Endothelial cell of umbilical vein (primary cell): ENCODE data around the gene STK39. TPM values are rescaled to one million over a fixed set of nuclear protein-coding genes. Genes with fewer than 3 reads are reported as not detected.
A peak's percentile ranks its signal among the peaks of the same experiment; 100 is the strongest.

ENCODE experiments used
- BruUV-seq: library from RNA; stranded (reverse); fragments of 400-500 nt; replicated peaks from 2 replicates; lab custom pipeline; 2021; lab: Mats Ljungman, UMichigan
- CTCF ChIA-PET: fragments of 300-600, 350-600 bp; sonication (Branson Sonifier 250); formaldehyde crosslinking; loops from one replicate; lab custom pipeline; 2021; ENCODE audit warnings: antibody characterized with exemption, inconsistent platforms; lab: Charles Lee
- POLR2A ChIA-PET: fragments of 300-600, 350-600 bp; sonication (Branson Sonifier 250); formaldehyde crosslinking; loops from one replicate; lab custom pipeline; 2021; ENCODE audit warnings: antibody characterized with exemption, inconsistent platforms; lab: Charles Lee
- DNase-seq: peaks from one replicate; pipeline ENCODE4 v3.0.0-alpha.2; 2011; ENCODE audit warnings: low read depth, low spot score
- FAIRE-seq: peaks from 2 replicates; lab custom pipeline; 2011; peaks lifted over from hg19 to GRCh38; lab: Jason Lieb, UNC
- H2AFZ ChIP-seq: 2 replicates; pipeline ENCODE4 v1.6.0; 2012; ENCODE audit warnings: low read depth, low read length, control low read depth, inconsistent platforms
- H3K27ac ChIP-seq: 2 replicates; pipeline ENCODE4 v1.5.1; 2011; ENCODE audit warnings: low read depth, mild to moderate bottlenecking, control low read depth, low read length, moderate library complexity; ENCODE audit not compliant: insufficient read depth
- H3K27me3 ChIP-seq, 2 experiments: 2 replicates each; pipeline versions ENCODE4 v1.6.0 to v1.6.1; 2011; ENCODE audit warnings: low read length in 2 of 2, mixed read lengths in 1 of 2; ENCODE audit not compliant: control insufficient read depth in 2 of 2, insufficient read depth in 2 of 2
- H3K36me3 ChIP-seq, 2 experiments: 2 replicates in 1 of 2; 3 replicates in 1 of 2; pipeline ENCODE4 v1.5.1; 2011; ENCODE audit warnings: low read length in 2 of 2, mild to moderate bottlenecking in 1 of 2, moderate library complexity in 1 of 2; ENCODE audit not compliant: control insufficient read depth in 2 of 2, insufficient read depth in 2 of 2; ENCODE audit errors: extremely low read depth in 1 of 2
- H3K4me1 ChIP-seq: 3 replicates; pipeline ENCODE4 v1.5.1; 2011; ENCODE audit warnings: mild to moderate bottlenecking, low read length; ENCODE audit not compliant: control insufficient read depth, insufficient read depth; ENCODE audit errors: extremely low read depth
- H3K4me2 ChIP-seq: 2 replicates; pipeline ENCODE4 v1.6.1; 2011; ENCODE audit warnings: low read length, control low read depth, mixed read lengths; ENCODE audit not compliant: insufficient read depth
- H3K4me3 ChIP-seq, 3 experiments: fragments of 200-600 bp in 1 of 3; sonication (generic), shearing (Covaris generic) in 1 of 3; replicated peaks in 1 of 3; 2 replicates each; pipeline ENCODE4 v1.5.1; 2011 to 2016; ENCODE audit warnings: control low read depth in 3 of 3, low read length in 3 of 3, mild to moderate bottlenecking in 2 of 3, inconsistent platforms in 1 of 3, low read depth in 1 of 3, moderate library complexity in 1 of 3; ENCODE audit not compliant: insufficient read depth in 1 of 3
- H3K79me2 ChIP-seq: 2 replicates; pipeline ENCODE4 v1.6.0; 2012; ENCODE audit warnings: low read length, inconsistent platforms; ENCODE audit not compliant: control insufficient read depth, insufficient read depth
- H3K9ac ChIP-seq: replicated peaks from 2 replicates; pipeline ENCODE3; 2011; ENCODE audit warnings: low read length, control low read depth; ENCODE audit not compliant: insufficient read depth; ENCODE audit errors: extremely low read depth
- H3K9me1 ChIP-seq: replicated peaks from 3 replicates; pipeline ENCODE4 v1.6.0; 2011; ENCODE audit warnings: mild to moderate bottlenecking, low read length; ENCODE audit not compliant: control insufficient read depth, insufficient read depth; ENCODE audit errors: extremely low read depth
- H3K9me3 ChIP-seq: replicated peaks from 2 replicates; pipeline ENCODE4 v1.5.1; 2012; ENCODE audit warnings: low read length, inconsistent platforms; ENCODE audit not compliant: control insufficient read depth, insufficient read depth
- H4K20me1 ChIP-seq: replicated peaks from 2 replicates; pipeline ENCODE3; 2011; ENCODE audit warnings: mild to moderate bottlenecking, low read length; ENCODE audit not compliant: control insufficient read depth, insufficient read depth; ENCODE audit errors: extremely low read depth
- CTCF ChIP-seq, 2 donors: IDR thresholded peaks; 1 replicate in 1 of 2; 2 replicates in 1 of 2; pipeline ENCODE4 v1.5.1; 2011; ENCODE audit warnings: low read length in 2 of 2, mild to moderate bottlenecking in 2 of 2, moderate library complexity in 2 of 2, control low read depth in 1 of 2, inconsistent platforms in 1 of 2, low read depth in 1 of 2; ENCODE audit not compliant: insufficient read depth in 1 of 2; ENCODE audit errors: extremely low read depth in 1 of 2
- EZH2 ChIP-seq: IDR thresholded peaks from 2 replicates; pipeline ENCODE4 v1.6.1; 2012; ENCODE audit warnings: borderline replicate concordance, low read depth, mild to moderate bottlenecking, moderate library complexity, low read length, inconsistent platforms; ENCODE audit not compliant: severe bottlenecking
- FOS ChIP-seq: IDR thresholded peaks from 2 replicates; pipeline ENCODE4 v1.6.1; 2011; ENCODE audit warnings: mild to moderate bottlenecking, low read length, moderate library complexity, borderline replicate concordance; ENCODE audit not compliant: insufficient read depth
- GATA2 ChIP-seq: IDR thresholded peaks from 2 replicates; pipeline ENCODE4 v1.7.0; 2011; ENCODE audit warnings: low read depth, mild to moderate bottlenecking, moderate library complexity, mixed read lengths, low read length; ENCODE audit not compliant: insufficient read length, insufficient read depth
- JUN ChIP-seq: IDR thresholded peaks from 2 replicates; pipeline ENCODE4 v1.6.1; 2011; ENCODE audit warnings: borderline replicate concordance, low read depth; ENCODE audit not compliant: insufficient read length, insufficient read depth
- MAX ChIP-seq: IDR thresholded peaks from 2 replicates; pipeline ENCODE4 v1.6.1; 2011; ENCODE audit not compliant: insufficient read depth, insufficient read length
- MYC ChIP-seq: IDR thresholded peaks from one replicate; pipeline ENCODE4 v1.6.1; 2011; ENCODE audit warnings: mild to moderate bottlenecking, low read depth, low read length
- POLR2A ChIP-seq: IDR thresholded peaks from 2 replicates; pipeline ENCODE4 v1.6.1; 2012; ENCODE audit warnings: low read depth, mild to moderate bottlenecking, control low read depth, low read length
- POLR2AphosphoS5 ChIP-seq: IDR thresholded peaks from 2 replicates; pipeline ENCODE4 v1.6.1; 2012; ENCODE audit warnings: low read depth, mild to moderate bottlenecking, control low read depth, low read length, moderate library complexity; ENCODE audit not compliant: insufficient read depth
- dilution Hi-C: fragments of 300-500 bp; cut with MboI; formaldehyde crosslinking; loops from one replicate; pipeline ENCODE4 v1.15.0; 2019; ENCODE audit warnings: low sequenced_read_pairs; ENCODE audit not compliant: extremely low pct_ligation_motif_present
- intact Hi-C: fragments of 100-400 bp; cut with micrococcal nuclease; formaldehyde crosslinking; loops from one replicate; pipeline ENCODE4 v1.10.0; 2022
- polyA plus RNA-seq, 4 experiments: library from polyadenylated mRNA; depleted of rRNA in 3 of 4; stranded (reverse) in 3 of 4; unstranded in 1 of 4; fragments of >200 nt; gene quantifications; 2 replicates each; pipeline versions ENCODE4 v1.2.1 to v1.2.3, GENCODE V29; 2011 to 2012; ENCODE audit warnings: missing spikeins in 1 of 4
- total RNA-seq: library from RNA; stranded (reverse); gene quantifications from 2 replicates; pipeline ENCODE4 v1.2.3, GENCODE V29; 2021

STK39 gene
- total and polyA plus RNA-seq, 2 donors (not counting 3 experiments of a cell fraction or from before 2014, with no cell fraction given): 4.6 to 13.1 TPM

GRCh38 chr2:168216351-168217005, 30.9 kb downstream of the STK39 start:
- Histone ChIP-seq H3K4me1 (peaks cover 34% of the 10 kb centered on the region), H4K20me1 (no peaks in the 10 kb centered on the region), H3K9ac (no peak overlapping the region), H3K27ac (no peak overlapping the region), H3K4me2 (no peak overlapping the region), H3K36me3 (no peaks in the 10 kb centered on the region), H3K9me3 (no peaks in the 10 kb centered on the region), H3K4me3 (no peak overlapping the region), H3K9me1 (no peaks in the 10 kb centered on the region), H2AFZ (no peak overlapping the region), H3K27me3 (no peaks in the 10 kb centered on the region), H3K79me2 (no peaks in the 10 kb centered on the region)
- ChIA-PET POLR2A (no interaction called here), CTCF (interaction anchor here (1.2 to 1.3 kb wide), 2 partner anchors 10 to 81 kb away, joined by 3 read pairs; no protein-coding TSS in a partner anchor)
- DNase-seq (peak; percentile 6), FAIRE-seq (peak; percentile 67)
- no TSS peak for BruUV-seq
- dilution Hi-C loops: no loop called here
- no peak for TF ChIP-seq POLR2AphosphoS5
- no peak for TF ChIP-seq POLR2A
- TF ChIP-seq CTCF (IDR thresholded peaks at IDR 0.05; ENCODE audit: extremely low read depth in 1 of 2, insufficient read depth in 1 of 2, low read depth in 1 of 2, low read length in 2 of 2): no peak
- peak; percentile 4 for TF ChIP-seq JUN
- TF ChIP-seq GATA2: no peak
- TF ChIP-seq MYC: no peak
- peak; percentile 28 for TF ChIP-seq FOS
- no peak for TF ChIP-seq MAX
- TF ChIP-seq EZH2: no peak
- intact Hi-C loops: no loop called here
